Chondrocyte (in vitro differentiated cells): Measurements from ENCODE around the gene AKR1B1. TPM values are rescaled to one million over a fixed set of nuclear protein-coding genes. Genes with fewer than 3 reads are reported as not detected.

Source experiments
- DNase-seq: peaks from one replicate; pipeline ENCODE4 v3.0.0; 2021; ENCODE audit warnings: mixed read lengths, low spot score
- H3K27ac Mint-ChIP-seq: one replicate; pipeline ENCODE4 v1.8.0; 2021; ENCODE audit warnings: mild to moderate bottlenecking, moderate library complexity, mixed read lengths; ENCODE audit not compliant: unreplicated experiment
- H3K27me3 Mint-ChIP-seq: 2 replicates; pipeline ENCODE4 v1.8.0; 2021; ENCODE audit warnings: low read depth, mixed read lengths
- H3K36me3 Mint-ChIP-seq: 2 replicates; pipeline ENCODE4 v1.8.0; 2021; ENCODE audit warnings: low read depth, mixed read lengths
- H3K4me1 Mint-ChIP-seq: 2 replicates; pipeline ENCODE4 v1.8.0; 2021; ENCODE audit warnings: low read depth, mild to moderate bottlenecking, mixed read lengths
- H3K4me3 Mint-ChIP-seq: one replicate; pipeline ENCODE4 v1.8.0; 2021; ENCODE audit warnings: mild to moderate bottlenecking, moderate library complexity, mixed read lengths; ENCODE audit not compliant: unreplicated experiment
- H3K9me3 Mint-ChIP-seq: 2 replicates; pipeline ENCODE4 v1.8.0; 2021; ENCODE audit warnings: low read depth, mixed read lengths
- CTCF ChIP-seq: fragments of 200-600 bp; sonication (generic); IDR thresholded peaks from 2 replicates; pipeline ENCODE4 v1.5.0; 2021; ENCODE audit warnings: antibody characterized with exemption, mild to moderate bottlenecking, moderate library complexity
- total RNA-seq: library from RNA; stranded (reverse); gene quantifications from 3 replicates; pipeline ENCODE4 v1.2.1, GENCODE V29; 2021

AKR1B1 gene
- total RNA-seq, 1 donor from 2014 or later = 52.8 TPM

GRCh38 chr7:134425777-134426176 lies 33.1 kb downstream of the AKR1B1 start:
- peaks cover 3% of the 10 kb centered on the region for H3K27me3 Mint-ChIP-seq
- no peak overlapping the region for H3K4me3 Mint-ChIP-seq
- DNase-seq = no peak
- peaks cover 6% of the 10 kb centered on the region for H3K9me3 Mint-ChIP-seq
- no peaks in the 10 kb centered on the region for H3K36me3 Mint-ChIP-seq
- TF ChIP-seq CTCF = no peak
- no peak overlapping the region for H3K27ac Mint-ChIP-seq
- peaks cover 7% of the 10 kb centered on the region for H3K4me1 Mint-ChIP-seq

GRCh38 chr7:134422638-134423037 lies 36.3 kb downstream of the AKR1B1 start:
- H3K36me3 Mint-ChIP-seq = no peaks in the 10 kb centered on the region
- H3K9me3 Mint-ChIP-seq = peaks cover 6% of the 10 kb centered on the region
- peaks cover 7% of the 10 kb centered on the region for H3K27me3 Mint-ChIP-seq

GRCh38 chr7:134422008-134422407 lies 36.9 kb downstream of the AKR1B1 start:
- peaks cover 7% of the 10 kb centered on the region for H3K27me3 Mint-ChIP-seq
- H3K4me1 Mint-ChIP-seq = peaks cover 14% of the 10 kb centered on the region
- no peak overlapping the region for H3K4me3 Mint-ChIP-seq
- no peak for TF ChIP-seq CTCF
- DNase-seq = no peak
- H3K27ac Mint-ChIP-seq = no peak overlapping the region
- no peaks in the 10 kb centered on the region for H3K9me3 Mint-ChIP-seq
- H3K36me3 Mint-ChIP-seq = no peaks in the 10 kb centered on the region

More at GRCh38 chr7:134422638-134423037, 36.3 kb downstream of the AKR1B1 start:
- DNase-seq = no peak
- Mint-ChIP-seq H3K4me1 (peaks cover 14% of the 10 kb centered on the region), H3K27ac (no peak overlapping the region), H3K4me3 (no peak overlapping the region)
- no peak for TF ChIP-seq CTCF

- H3K4me1 Mint-ChIP-seq = peaks cover 14% of the 10 kb centered on the region
- no peak for DNase-seq
- H3K9me3 Mint-ChIP-seq = no peaks in the 10 kb centered on the region
- no peaks in the 10 kb centered on the region for H3K36me3 Mint-ChIP-seq
- no peak overlapping the region for H3K27ac Mint-ChIP-seq
- peak; percentile 87 for TF ChIP-seq CTCF
- no peak overlapping the region for H3K4me3 Mint-ChIP-seq
- peaks cover 7% of the 10 kb centered on the region for H3K27me3 Mint-ChIP-seq
These were observed 38.3 kb downstream of the AKR1B1 start for GRCh38 chr7:134420424-134421125.

- Mint-ChIP-seq H3K9me3 (no peaks in the 10 kb centered on the region), H3K4me1 (peaks cover 14% of the 10 kb centered on the region), H3K36me3 (no peaks in the 10 kb centered on the region), H3K27ac (no peak overlapping the region), H3K27me3 (peaks cover 7% of the 10 kb centered on the region), H3K4me3 (no peak overlapping the region)
- no peak for DNase-seq
- no peak for TF ChIP-seq CTCF
These were observed 39.0 kb downstream of the AKR1B1 start for GRCh38 chr7:134419875-134420274.
